ENCODE results near the gene SMAD3. TPM values are rescaled to one million over a fixed set of nuclear protein-coding genes. Genes with fewer than 3 reads are reported as not detected.
A peak's percentile ranks its signal among the peaks of the same experiment; 100 is the strongest.

The SMAD3 gene
- total RNA-seq, 1 donor from 2014 or later = 53.5 TPM

- intact Hi-C loops (cut with DNase I) = no loop called here
- Histone ChIP-seq H3K4me1 (peaks cover 77% of the 10 kb centered on the region), H3K36me3 (no peaks in the 10 kb centered on the region), H3K9me3 (no peaks in the 10 kb centered on the region), H3K27ac (peak overlapping the region; percentile 83), H3K4me3 (no peak overlapping the region), H3K27me3 (no peaks in the 10 kb centered on the region)
- TF ChIP-seq POLR2AphosphoS5 (IDR thresholded peaks at IDR 0.05; ENCODE audit: insufficient read depth in 1 of 2, low read depth in 1 of 2) = no peak
- TF ChIP-seq, protein P1, sequence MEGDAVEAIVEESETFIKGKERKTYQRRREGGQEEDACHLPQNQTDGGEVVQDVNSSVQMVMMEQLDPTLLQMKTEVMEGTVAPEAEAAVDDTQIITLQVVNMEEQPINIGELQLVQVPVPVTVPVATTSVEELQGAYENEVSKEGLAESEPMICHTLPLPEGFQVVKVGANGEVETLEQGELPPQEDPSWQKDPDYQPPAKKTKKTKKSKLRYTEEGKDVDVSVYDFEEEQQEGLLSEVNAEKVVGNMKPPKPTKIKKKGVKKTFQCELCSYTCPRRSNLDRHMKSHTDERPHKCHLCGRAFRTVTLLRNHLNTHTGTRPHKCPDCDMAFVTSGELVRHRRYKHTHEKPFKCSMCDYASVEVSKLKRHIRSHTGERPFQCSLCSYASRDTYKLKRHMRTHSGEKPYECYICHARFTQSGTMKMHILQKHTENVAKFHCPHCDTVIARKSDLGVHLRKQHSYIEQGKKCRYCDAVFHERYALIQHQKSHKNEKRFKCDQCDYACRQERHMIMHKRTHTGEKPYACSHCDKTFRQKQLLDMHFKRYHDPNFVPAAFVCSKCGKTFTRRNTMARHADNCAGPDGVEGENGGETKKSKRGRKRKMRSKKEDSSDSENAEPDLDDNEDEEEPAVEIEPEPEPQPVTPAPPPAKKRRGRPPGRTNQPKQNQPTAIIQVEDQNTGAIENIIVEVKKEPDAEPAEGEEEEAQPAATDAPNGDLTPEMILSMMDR (IDR thresholded peaks at IDR 0.05) = no peak
- TF ChIP-seq POLR2A (IDR thresholded peaks at IDR 0.05) = no peak
- no peak for DNase-seq (ENCODE audit: extremely low spot score in 2 of 2)
These were observed 31.3 kb downstream of the SMAD3 start for GRCh38 chr15:67096546-67097294.

DNA sequence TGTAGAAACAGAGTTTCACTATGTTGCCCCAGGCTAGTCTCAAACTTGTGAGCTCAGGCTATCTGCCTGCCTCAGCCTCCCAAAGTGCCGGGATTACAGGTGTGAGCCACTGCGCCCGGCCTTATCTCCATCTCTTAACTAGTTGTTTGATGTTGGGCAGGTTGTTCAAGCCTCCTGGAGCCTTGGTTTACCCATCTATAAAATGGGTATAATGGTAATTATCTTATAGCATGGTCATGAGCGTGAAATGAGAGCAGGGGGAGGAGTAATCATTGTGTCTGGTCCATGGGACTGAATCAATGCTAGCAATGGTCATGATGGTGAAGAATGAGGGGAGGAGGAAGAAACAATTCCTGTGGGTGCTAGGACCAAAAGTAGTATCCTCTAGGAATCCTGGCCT is 32.0 kb downstream of the SMAD3 start:
- Histone ChIP-seq H3K27ac (peak overlapping the region; percentile 83), H3K4me3 (no peak overlapping the region), H3K36me3 (no peaks in the 10 kb centered on the region), H3K4me1 (peaks cover 77% of the 10 kb centered on the region), H3K9me3 (no peaks in the 10 kb centered on the region), H3K27me3 (no peaks in the 10 kb centered on the region)
- TF ChIP-seq POLR2A (IDR thresholded peaks at IDR 0.05) = no peak
- TF ChIP-seq, protein P1 (IDR thresholded peaks at IDR 0.05) = no peak
- no peak for TF ChIP-seq POLR2AphosphoS5 (IDR thresholded peaks at IDR 0.05; ENCODE audit: insufficient read depth in 1 of 2, low read depth in 1 of 2)
- DNase-seq (ENCODE audit: extremely low spot score in 2 of 2) = no peak
- intact Hi-C loops (cut with DNase I) = no loop called here

GRCh38 chr15:67097930-67098740 is 32.7 kb downstream of the SMAD3 start:
- TF ChIP-seq POLR2AphosphoS5 (IDR thresholded peaks at IDR 0.05; ENCODE audit: insufficient read depth in 1 of 2, low read depth in 1 of 2) = peak; percentile 9 to 39
- TF ChIP-seq, protein P1 (IDR thresholded peaks at IDR 0.05) = no peak
- TF ChIP-seq POLR2A (IDR thresholded peaks at IDR 0.05) = no peak
- intact Hi-C loops (cut with DNase I) = no loop called here
- H3K36me3 ChIP-seq = no peaks in the 10 kb centered on the region
- H3K27ac ChIP-seq = peak overlapping the region; percentile 83
- H3K27me3 ChIP-seq = no peaks in the 10 kb centered on the region
- DNase-seq (ENCODE audit: extremely low spot score in 2 of 2) = no peak
- no peaks in the 10 kb centered on the region for H3K9me3 ChIP-seq
- H3K4me1 ChIP-seq = peaks cover 80% of the 10 kb centered on the region
- H3K4me3 ChIP-seq = peak overlapping the region; percentile 15 to 28

- no peak for DNase-seq (ENCODE audit: extremely low spot score in 2 of 2)
- Histone ChIP-seq H3K4me1 (peaks cover 80% of the 10 kb centered on the region), H3K27me3 (no peaks in the 10 kb centered on the region), H3K4me3 (peak overlapping the region; percentile 15 to 28), H3K9me3 (no peaks in the 10 kb centered on the region), H3K27ac (peak overlapping the region; percentile 83), H3K36me3 (no peaks in the 10 kb centered on the region)
- intact Hi-C loops (cut with DNase I) = no loop called here
- peak in 1 of 2 donors; percentile 14 for TF ChIP-seq POLR2AphosphoS5 (IDR thresholded peaks at IDR 0.05; ENCODE audit: insufficient read depth in 1 of 2, low read depth in 1 of 2)
- no peak for TF ChIP-seq POLR2A (IDR thresholded peaks at IDR 0.05)
- TF ChIP-seq, protein P1 (IDR thresholded peaks at IDR 0.05) = no peak
These were observed 33.4 kb downstream of the SMAD3 start for GRCh38 chr15:67098768-67099282.
